Body of pancreas (tissue), 4 donors: ENCODE data around the gene FBLN2.

Experiments used
- POLR2A ChIP-seq, 3 donors: fragments of 450-650 bp; IDR thresholded peaks; one replicate each; pipeline ENCODE4 v1.6.1; 2016; ENCODE audit warnings: antibody characterized with exemption in 3 of 3, mild to moderate bottlenecking in 2 of 3
- TF ChIP-seq, protein P1 (sequence below), 7 experiments: fragments of 450-650 bp in 4 of 7; fragments of 200-600 bp in 3 of 7; sonication (generic) in 3 of 7; IDR thresholded peaks; one replicate each; pipeline ENCODE4 v1.5.1; 2016 to 2019; ENCODE audit warnings: antibody characterized with exemption in 7 of 7

DNA sequence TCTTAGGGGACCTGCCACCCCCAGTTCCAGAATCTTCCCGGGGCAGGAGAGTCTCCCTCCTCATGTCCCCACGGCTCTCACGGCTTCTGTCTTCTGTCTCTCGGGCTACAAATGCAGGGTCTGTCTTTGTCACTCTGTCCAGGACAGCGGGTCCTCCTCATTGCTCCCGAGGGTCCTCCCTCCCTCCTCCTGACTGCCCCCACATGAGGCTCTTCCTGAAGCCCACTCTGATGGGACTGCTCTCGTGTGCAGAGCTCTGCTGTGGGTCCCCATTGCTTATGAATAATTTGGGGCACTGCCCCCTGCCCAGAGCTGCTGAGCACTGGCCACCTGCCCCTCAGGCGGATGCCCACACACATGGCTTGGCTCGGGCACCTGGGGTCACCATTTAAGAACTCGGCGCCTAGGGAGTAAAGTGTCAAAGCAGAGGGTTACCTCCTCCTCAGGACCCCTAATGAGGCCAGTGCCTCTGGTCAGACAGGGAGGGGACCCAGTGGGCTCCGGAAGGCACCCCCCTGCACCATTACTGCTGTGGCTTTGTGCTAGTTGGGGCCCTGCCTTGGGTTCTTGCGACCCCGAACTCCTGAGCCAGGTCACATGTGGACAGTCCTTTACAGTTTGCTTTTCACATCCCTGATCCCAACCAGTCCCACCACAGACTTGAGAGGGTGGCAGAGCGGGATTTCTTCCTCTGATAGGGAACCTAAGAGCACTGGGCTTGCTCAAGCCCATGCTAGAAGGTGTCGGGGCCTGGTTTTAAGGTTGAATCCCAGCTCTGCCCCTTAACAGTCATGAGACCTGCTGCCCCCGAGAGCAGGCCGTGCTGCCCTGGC, 46.8 kb upstream of the FBLN2 start:
- TF ChIP-seq POLR2A (IDR thresholded peaks at IDR 0.05), result no peak
- TF ChIP-seq, protein P1, sequence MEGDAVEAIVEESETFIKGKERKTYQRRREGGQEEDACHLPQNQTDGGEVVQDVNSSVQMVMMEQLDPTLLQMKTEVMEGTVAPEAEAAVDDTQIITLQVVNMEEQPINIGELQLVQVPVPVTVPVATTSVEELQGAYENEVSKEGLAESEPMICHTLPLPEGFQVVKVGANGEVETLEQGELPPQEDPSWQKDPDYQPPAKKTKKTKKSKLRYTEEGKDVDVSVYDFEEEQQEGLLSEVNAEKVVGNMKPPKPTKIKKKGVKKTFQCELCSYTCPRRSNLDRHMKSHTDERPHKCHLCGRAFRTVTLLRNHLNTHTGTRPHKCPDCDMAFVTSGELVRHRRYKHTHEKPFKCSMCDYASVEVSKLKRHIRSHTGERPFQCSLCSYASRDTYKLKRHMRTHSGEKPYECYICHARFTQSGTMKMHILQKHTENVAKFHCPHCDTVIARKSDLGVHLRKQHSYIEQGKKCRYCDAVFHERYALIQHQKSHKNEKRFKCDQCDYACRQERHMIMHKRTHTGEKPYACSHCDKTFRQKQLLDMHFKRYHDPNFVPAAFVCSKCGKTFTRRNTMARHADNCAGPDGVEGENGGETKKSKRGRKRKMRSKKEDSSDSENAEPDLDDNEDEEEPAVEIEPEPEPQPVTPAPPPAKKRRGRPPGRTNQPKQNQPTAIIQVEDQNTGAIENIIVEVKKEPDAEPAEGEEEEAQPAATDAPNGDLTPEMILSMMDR (IDR thresholded peaks at IDR 0.05), result no peak
